GM21529 (cell line): ENCODE measurements around the gene TP63.
"Not testable (repeated sequence)": the region's sequence is repeated elsewhere in the genome, so short reads cannot be mapped to it uniquely, and the experiment has no call there.

Experiments used
- ATAC-seq: cut with Tn5 transposase; IDR thresholded peaks from one replicate; pipeline ENCODE4 v1.9.1; 2021; ENCODE audit not compliant: unreplicated experiment

The TP63 gene

GRCh38 chr3:189625071-189625470, 6.1 kb upstream of the TP63 start:
- ATAC-seq: no peak

- ATAC-seq: no peak
These were observed 5.6 kb upstream of the TP63 start for GRCh38 chr3:189625572-189625971.

- no peak for ATAC-seq
These were observed 4.9 kb upstream of the TP63 start for GRCh38 chr3:189626286-189626685.

GRCh38 chr3:189629803-189630455, 1.3 kb upstream of the TP63 start:
- no peak for ATAC-seq

GRCh38 chr3:189630767-189631372, 319 bp upstream of the TP63 start:
- ATAC-seq: peak; percentile 67

- peak; percentile 2 for ATAC-seq
These were observed 220 bp downstream of the TP63 start for GRCh38 chr3:189631409-189631808.

GRCh38 chr3:189632242-189632641, 1.1 kb downstream of the TP63 start:
- ATAC-seq: peak; percentile 44

- ATAC-seq: no peak
These were observed 4.2 kb downstream of the TP63 start for GRCh38 chr3:189635339-189635738.

GRCh38 chr3:189636048-189636447, 4.9 kb downstream of the TP63 start:
- no peak for ATAC-seq

- no peak for ATAC-seq
These were observed 6.6 kb downstream of the TP63 start for GRCh38 chr3:189637750-189638149.

GRCh38 chr3:189638276-189639031, 7.3 kb downstream of the TP63 start:
- no peak for ATAC-seq

- peak; percentile 52 for ATAC-seq
These were observed 10.6 kb downstream of the TP63 start for GRCh38 chr3:189641776-189642175.

GRCh38 chr3:189646853-189647542, 15.8 kb downstream of the TP63 start:
- ATAC-seq: no peak

- no peak for ATAC-seq
These were observed 20.9 kb downstream of the TP63 start for GRCh38 chr3:189652042-189652441.

GRCh38 chr3:189655617-189656016, 24.4 kb downstream of the TP63 start:
- ATAC-seq: no peak

GRCh38 chr3:189659571-189659970, 28.4 kb downstream of the TP63 start:
- ATAC-seq: no peak

- ATAC-seq: no peak
These were observed 33.1 kb downstream of the TP63 start for GRCh38 chr3:189664311-189664710.

- not testable (repeated sequence) for ATAC-seq
These were observed 41.2 kb downstream of the TP63 start for GRCh38 chr3:189672346-189672745.

GRCh38 chr3:189673535-189673934, 42.3 kb downstream of the TP63 start:
- ATAC-seq: peak; percentile 81

- no peak for ATAC-seq
These were observed 43.2 kb downstream of the TP63 start for GRCh38 chr3:189674249-189674913.

- no peak for ATAC-seq
These were observed 46.5 kb downstream of the TP63 start for GRCh38 chr3:189677667-189678066.
